Measurements from ENCODE around the gene SPATA19. TPM values are rescaled to one million over a fixed set of nuclear protein-coding genes. Genes with fewer than 3 reads are reported as not detected.

Gene SPATA19
- total RNA-seq, 2 donors from 2014 or later, result not detected

GRCh38 chr11:133828871-133829270 lies 16.4 kb downstream of the SPATA19 start:
- TF ChIP-seq CTCF (conservative IDR thresholded peaks at IDR 0.05), result no peak
- Mint-ChIP-seq H3K36me3 (ENCODE audit: low read depth) (no peaks in the 10 kb centered on the region), H3K9me3 (peaks cover 8% of the 10 kb centered on the region), H3K4me3 (no peak overlapping the region), H3K27me3 (ENCODE audit: insufficient read depth) (peaks cover 17% of the 10 kb centered on the region), H3K27ac (no peak overlapping the region), H3K4me1 (no peaks in the 10 kb centered on the region)
- Histone ChIP-seq H3K9me3 (ENCODE audit: control insufficient read depth, low read length) (no peaks in the 10 kb centered on the region), H3K27ac (ENCODE audit: low read depth, low read length) (no peak overlapping the region), H3K4me1 (ENCODE audit: control insufficient read depth, insufficient read depth, low read length) (no peaks in the 10 kb centered on the region), H3K4me3 (ENCODE audit: low read length) (no peak overlapping the region), H3K27me3 (ENCODE audit: control insufficient read depth, insufficient read depth, low read length, poor library complexity, severe bottlenecking) (no peaks in the 10 kb centered on the region), H3K36me3 (ENCODE audit: control insufficient read depth, insufficient read depth, low read length) (no peaks in the 10 kb centered on the region), H3K9ac (ENCODE audit: extremely low read depth, low read length, poor library complexity, severe bottlenecking) (no peak overlapping the region)
- WGBS, 2 experiments (ENCODE audit: insufficient coverage in 1 of 2, insufficient read length in 1 of 2), result 91 to 100% methylated on average over 2 to 5 of the region's 5 CpGs
- no peak for DNase-seq

DNA sequence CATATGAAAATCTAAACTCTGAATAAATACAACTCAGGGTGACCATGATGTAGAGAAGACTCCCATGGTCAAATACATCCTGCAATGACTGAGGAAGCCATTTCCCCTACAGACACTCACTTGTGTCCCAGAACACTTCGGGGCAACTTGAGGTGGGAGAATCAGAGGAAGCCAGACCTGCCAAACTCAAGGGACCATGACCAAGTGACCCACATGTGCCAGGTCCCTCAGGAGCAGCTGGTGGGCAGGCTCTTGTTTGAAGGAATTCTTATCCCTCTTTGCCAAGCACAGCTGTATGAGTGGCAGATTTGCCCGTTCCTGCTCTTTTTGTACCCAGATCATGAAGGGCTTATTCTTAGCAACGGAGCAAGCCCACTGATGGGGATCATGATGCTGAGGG lies 17.8 kb downstream of the SPATA19 start:
- H3K27me3 ChIP-seq (ENCODE audit: control insufficient read depth, insufficient read depth, low read length, poor library complexity, severe bottlenecking), result no peaks in the 10 kb centered on the region
- no peak overlapping the region for H3K27ac Mint-ChIP-seq
- H3K27ac ChIP-seq (ENCODE audit: low read depth, low read length), result no peak overlapping the region
- no peak overlapping the region for H3K4me3 ChIP-seq (ENCODE audit: low read length)
- WGBS, 2 experiments (ENCODE audit: insufficient coverage in 1 of 2, insufficient read length in 1 of 2), result 93 to 100% methylated on average over 1 to 3 of the region's 3 CpGs
- no peaks in the 10 kb centered on the region for H3K9me3 ChIP-seq (ENCODE audit: control insufficient read depth, low read length)
- peaks cover 5% of the 10 kb centered on the region for H3K9me3 Mint-ChIP-seq
- peaks cover 17% of the 10 kb centered on the region for H3K27me3 Mint-ChIP-seq (ENCODE audit: insufficient read depth)
- no peak overlapping the region for H3K9ac ChIP-seq (ENCODE audit: extremely low read depth, low read length, poor library complexity, severe bottlenecking)
- no peak for DNase-seq
- H3K4me1 Mint-ChIP-seq, result no peaks in the 10 kb centered on the region
- TF ChIP-seq CTCF (conservative IDR thresholded peaks at IDR 0.05), result no peak
- H3K4me3 Mint-ChIP-seq, result no peak overlapping the region
- H3K36me3 ChIP-seq (ENCODE audit: control insufficient read depth, insufficient read depth, low read length), result no peaks in the 10 kb centered on the region
- no peaks in the 10 kb centered on the region for H3K4me1 ChIP-seq (ENCODE audit: control insufficient read depth, insufficient read depth, low read length)
- no peaks in the 10 kb centered on the region for H3K36me3 Mint-ChIP-seq (ENCODE audit: low read depth)

- Mint-ChIP-seq H3K36me3 (ENCODE audit: low read depth) (no peaks in the 10 kb centered on the region), H3K4me1 (no peaks in the 10 kb centered on the region), H3K27me3 (ENCODE audit: insufficient read depth) (peaks cover 16% of the 10 kb centered on the region), H3K27ac (no peak overlapping the region), H3K9me3 (no peaks in the 10 kb centered on the region), H3K4me3 (no peak overlapping the region)
- WGBS, 2 experiments (ENCODE audit: insufficient coverage in 1 of 2, insufficient read length in 1 of 2), result 87 to 95% methylated on average over 3 to 4 of the region's 4 CpGs
- Histone ChIP-seq H3K4me3 (ENCODE audit: low read length) (no peak overlapping the region), H3K4me1 (ENCODE audit: control insufficient read depth, insufficient read depth, low read length) (no peaks in the 10 kb centered on the region), H3K36me3 (ENCODE audit: control insufficient read depth, insufficient read depth, low read length) (no peaks in the 10 kb centered on the region), H3K9ac (ENCODE audit: extremely low read depth, low read length, poor library complexity, severe bottlenecking) (no peak overlapping the region), H3K9me3 (ENCODE audit: control insufficient read depth, low read length) (no peaks in the 10 kb centered on the region), H3K27ac (ENCODE audit: low read depth, low read length) (no peak overlapping the region), H3K27me3 (ENCODE audit: control insufficient read depth, insufficient read depth, low read length, poor library complexity, severe bottlenecking) (no peaks in the 10 kb centered on the region)
- no peak for TF ChIP-seq CTCF (conservative IDR thresholded peaks at IDR 0.05)
- DNase-seq, result no peak
Measured at GRCh38 chr11:133826866-133827265, 18.4 kb downstream of the SPATA19 start.
